OCI-LY7 (cell line): ENCODE data around the gene MRPS24.

Experiments used
- CTCF ChIP-seq: fragments of 200-600 bp; sonication (generic); conservative IDR thresholded peaks from 2 replicates; pipeline ENCODE4 v1.5.1; 2014; ENCODE audit warnings: mild to moderate bottlenecking, antibody characterized with exemption, low read length, moderate library complexity, mixed read lengths
- EZH2phosphoT487 ChIP-seq: fragments of 200-600 bp; sonication (generic); IDR thresholded peaks from 2 replicates; pipeline ENCODE4 v1.6.1; 2018; ENCODE audit warnings: low read depth, borderline replicate concordance, mild to moderate bottlenecking, mixed run types, antibody characterized with exemption, low read length, moderate library complexity, mixed read lengths

GRCh38 chr7:43868681-43869005 lies 674 bp downstream of the MRPS24 start:
- no peak for TF ChIP-seq CTCF
- no peak for TF ChIP-seq EZH2phosphoT487
